GM12878 (cell line): ENCODE results near the gene LGALS3BP. TPM values are rescaled to one million over a fixed set of nuclear protein-coding genes. Genes with fewer than 3 reads are reported as not detected.

Experiments used
- ATAC-seq: fragments of 200-7000 bp; cut with Tn5 transposase; 3 replicates; pipeline ENCODE4 v1.9.1; 2020; ENCODE audit warnings: mild to moderate bottlenecking, moderate library complexity
- BruUV-seq: library from RNA; stranded (reverse); fragments of 400-500 nt; replicated peaks from 2 replicates; lab custom pipeline; 2021; lab: Mats Ljungman, UMichigan
- CTCF ChIA-PET: fragments of 300-600 bp; sonication (Branson Sonifier 250); formaldehyde crosslinking; extraction: SDS; loops from one replicate; lab custom pipeline; 2021; ENCODE audit warnings: inconsistent platforms; lab: Yijun Ruan, JAX
- POLR2A ChIA-PET: fragments of 350-600 bp; formaldehyde crosslinking; extraction: SDS; loops from one replicate; lab custom pipeline; 2021; ENCODE audit warnings: inconsistent platforms; lab: Charles Lee
- RAD21 ChIA-PET: fragments of 300-600 bp; sonication (Branson Sonifier 250); formaldehyde crosslinking; loops from one replicate; lab custom pipeline; 2023; ENCODE audit warnings: antibody characterized with exemption; ENCODE audit not compliant: unreplicated experiment; lab: Charles Lee
- SMC1A ChIA-PET: fragments of 300-600 bp; sonication (Branson Sonifier 250); formaldehyde crosslinking; loops from one replicate; lab custom pipeline; 2023; ENCODE audit not compliant: unreplicated experiment, uncharacterized antibody; lab: Charles Lee
- DNase-seq: peaks from one replicate; pipeline ENCODE4 v3.0.0-alpha.2; 2011; ENCODE audit warnings: low read depth, low spot score
- FAIRE-seq: peaks from 3 replicates; lab custom pipeline; 2011; peaks lifted over from hg19 to GRCh38; lab: Jason Lieb, UNC
- H2AFZ ChIP-seq: 2 replicates; pipeline ENCODE4 v1.6.0; 2011; ENCODE audit warnings: low read depth, low read length, control low read depth; ENCODE audit not compliant: control insufficient read depth
- H3K27ac ChIP-seq: 2 replicates; pipeline ENCODE4 v1.5.1; 2011; ENCODE audit warnings: control low read depth; ENCODE audit not compliant: control insufficient read depth, insufficient read depth
- H3K27me3 ChIP-seq, 2 experiments: replicated peaks in 1 of 2; 2 replicates each; pipeline versions ENCODE4 v1.6.0 to v1.6.1; 2011; ENCODE audit warnings: low read length in 1 of 2; ENCODE audit not compliant: control insufficient read depth in 2 of 2, insufficient read depth in 2 of 2
- H3K36me3 ChIP-seq, 2 experiments: 2 replicates each; pipeline ENCODE4 v1.5.1; 2011; ENCODE audit warnings: low read length in 1 of 2; ENCODE audit not compliant: control insufficient read depth in 2 of 2, insufficient read depth in 2 of 2
- H3K4me1 ChIP-seq: 2 replicates; pipeline ENCODE4 v1.6.1; 2011; ENCODE audit warnings: mild to moderate bottlenecking, low read length, moderate library complexity, mixed read lengths; ENCODE audit not compliant: control insufficient read depth, insufficient read depth
- H3K4me2 ChIP-seq: 2 replicates; pipeline ENCODE4 v1.6.0; 2011; ENCODE audit warnings: control low read depth; ENCODE audit not compliant: control insufficient read depth, insufficient read depth
- H3K4me3 ChIP-seq: fragments of 200-600 bp; sonication (generic); 2 replicates; pipeline ENCODE4 v1.5.1; 2016
- H3K79me2 ChIP-seq: 2 replicates; pipeline ENCODE4 v1.6.0; 2011; ENCODE audit warnings: low read length; ENCODE audit not compliant: control insufficient read depth, insufficient read depth
- H3K9ac ChIP-seq: 2 replicates; pipeline ENCODE4 v1.8.0; 2011; ENCODE audit warnings: low read length, control low read depth, mixed read lengths; ENCODE audit not compliant: control insufficient read depth, insufficient read depth
- H3K9me3 ChIP-seq: replicated peaks from 3 replicates; pipeline ENCODE4 v1.5.1; 2011; ENCODE audit warnings: mild to moderate bottlenecking, low read length; ENCODE audit not compliant: control insufficient read depth, insufficient read depth
- H4K20me1 ChIP-seq: 2 replicates; pipeline ENCODE4 v1.6.0; 2011; ENCODE audit not compliant: control insufficient read depth, insufficient read depth
- FOXK2 ChIP-seq: fragments of 450-650 bp; IDR thresholded peaks from 2 replicates; pipeline ENCODE4 v1.6.1; 2017; ENCODE audit warnings: mild to moderate bottlenecking, moderate library complexity
- IKZF2 ChIP-seq, 2 experiments: fragments of 450-650 bp; IDR thresholded peaks; 2 replicates each; pipeline ENCODE4 v1.6.1; 2017; ENCODE audit warnings: mild to moderate bottlenecking in 2 of 2, moderate library complexity in 2 of 2
- NRF1 ChIP-seq: conservative IDR thresholded peaks from 2 replicates; pipeline ENCODE4 v1.6.1; 2011; ENCODE audit warnings: mild to moderate bottlenecking, low read depth, low read length, improper control_type of control experiment
- SPI1 ChIP-seq: IDR thresholded peaks from 2 replicates; pipeline ENCODE4 v1.6.1; 2011; ENCODE audit warnings: low read depth, mild to moderate bottlenecking, low read length, moderate library complexity, borderline replicate concordance; ENCODE audit not compliant: insufficient read depth
- WGBS: methylation state at CpG from one replicate; pipeline ENCODE4 v1.1.6; 2016; ENCODE audit warnings: low lambda C conversion rate; ENCODE audit not compliant: insufficient replicate concordance, insufficient coverage; ENCODE audit errors: missing lambda C conversion rate; 5-methylcytosine and 5-hydroxymethylcytosine counted together
- in situ Hi-C: fragments of 300-500 bp; cut with MboI; formaldehyde crosslinking; loops from 9 replicates; pipeline ENCODE4 v1.14.3; 2018; ENCODE audit warnings: mixed read lengths
- intact Hi-C: fragments of 100-400 bp; cut with micrococcal nuclease; formaldehyde crosslinking; loops from one replicate; pipeline ENCODE4 v1.14.2; 2022; ENCODE audit not compliant: unreplicated experiment
- polyA plus RNA-seq, 11 experiments: library from polyadenylated mRNA; depleted of rRNA in 4 of 11; unstranded in 6 of 11; stranded (reverse) in 5 of 11; fragments of >200 nt; fragmentation: Nextera tagmentation in 4 of 11; fragmentation: Illumina TruSeq in 1 of 11; extraction: Ambion mirVana in 4 of 11; extraction: Trizol in 1 of 11; gene quantifications; 1 replicate in 1 of 11; 2 replicates in 10 of 11; pipeline versions ENCODE4 v1.2.1 to v1.2.3, GENCODE V29; 2011 to 2016; ENCODE audit warnings: inconsistent platforms in 2 of 11, missing spikeins in 2 of 11, low read depth in 1 of 11
- total RNA-seq, 4 experiments: library from RNA; depleted of rRNA in 3 of 4; stranded (reverse); fragments of >200 nt in 3 of 4; fragmentation: Illumina TruSeq in 1 of 4; extraction: Trizol in 1 of 4; gene quantifications; 2 replicates each; pipeline versions ENCODE4 v1.2.1 to v1.2.3, GENCODE V29; 2013 to 2021
- TF ChIP-seq, protein P1 (sequence below): IDR thresholded peaks from 2 replicates; pipeline ENCODE4 v1.6.1; 2012; ENCODE audit warnings: low read depth, low read length, improper control_type of control experiment
- TF ChIP-seq, protein P2 (sequence below): fragments of 450-650 bp; IDR thresholded peaks from 2 replicates; pipeline ENCODE4 v1.6.1; 2016; ENCODE audit warnings: mild to moderate bottlenecking
- TF ChIP-seq, protein P3 (sequence below), 3 experiments: IDR thresholded peaks in 2 of 3; conservative IDR thresholded peaks in 1 of 3; 2 replicates each; pipeline ENCODE4 v1.5.1; 2011; ENCODE audit warnings: low read depth in 3 of 3, low read length in 3 of 3, mild to moderate bottlenecking in 3 of 3, control low read depth in 2 of 3, moderate library complexity in 2 of 3, inconsistent platforms in 1 of 3, mixed read lengths in 1 of 3; ENCODE audit not compliant: control insufficient read depth in 2 of 3, insufficient read depth in 1 of 3; ENCODE audit errors: extremely low read depth in 1 of 3
- TF ChIP-seq, protein P4 (sequence below): IDR thresholded peaks from 2 replicates; pipeline ENCODE4 v1.6.1; 2012; ENCODE audit warnings: improper control_type of control experiment, low read depth, low read length; ENCODE audit not compliant: insufficient replicate concordance

The LGALS3BP gene
- total and polyA plus RNA-seq, 10 of the 15 experiments (the other 5 are each of a cell fraction or from before 2014, with no cell fraction given), result 0.52 to 5.2 (median 1.9) TPM

DNA sequence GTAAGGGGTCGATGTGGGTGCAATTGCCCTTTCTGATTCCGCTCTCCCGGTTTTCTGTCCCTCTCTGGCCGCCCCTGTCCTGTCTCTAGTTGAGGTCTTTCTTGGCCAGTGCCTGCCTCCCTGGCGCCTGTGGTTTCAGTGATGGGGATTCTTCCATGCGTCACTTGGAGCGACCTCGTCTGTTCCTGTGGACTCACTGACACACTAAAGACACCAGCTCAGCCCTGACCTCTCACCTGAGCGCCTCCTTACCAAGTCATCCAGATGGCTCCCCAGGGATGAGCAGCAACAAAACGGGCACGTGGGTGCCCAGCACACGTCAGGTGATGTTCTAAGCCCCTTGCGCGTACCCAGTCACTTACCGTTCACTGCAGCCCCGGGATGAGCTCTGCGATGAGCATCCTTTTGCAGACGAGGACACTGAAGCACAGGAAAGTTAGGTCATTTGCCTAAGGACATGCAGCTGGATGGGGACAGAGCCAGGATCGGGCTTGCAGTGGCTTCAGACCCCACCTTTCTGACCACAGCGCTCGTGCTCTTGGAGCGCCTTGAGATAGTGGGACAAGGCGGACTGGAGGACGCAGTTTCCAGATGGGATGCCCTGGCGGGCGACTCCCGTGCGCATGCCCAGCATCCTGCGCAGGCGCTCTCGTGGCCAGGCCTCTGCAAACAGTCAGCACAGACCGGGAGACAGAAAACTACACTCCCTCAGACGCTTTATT, 11.5 kb upstream of the LGALS3BP start (continued):
- TF ChIP-seq, protein P1, sequence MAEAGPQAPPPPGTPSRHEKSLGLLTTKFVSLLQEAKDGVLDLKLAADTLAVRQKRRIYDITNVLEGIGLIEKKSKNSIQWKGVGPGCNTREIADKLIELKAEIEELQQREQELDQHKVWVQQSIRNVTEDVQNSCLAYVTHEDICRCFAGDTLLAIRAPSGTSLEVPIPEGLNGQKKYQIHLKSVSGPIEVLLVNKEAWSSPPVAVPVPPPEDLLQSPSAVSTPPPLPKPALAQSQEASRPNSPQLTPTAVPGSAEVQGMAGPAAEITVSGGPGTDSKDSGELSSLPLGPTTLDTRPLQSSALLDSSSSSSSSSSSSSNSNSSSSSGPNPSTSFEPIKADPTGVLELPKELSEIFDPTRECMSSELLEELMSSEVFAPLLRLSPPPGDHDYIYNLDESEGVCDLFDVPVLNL, result no peak

DNA sequence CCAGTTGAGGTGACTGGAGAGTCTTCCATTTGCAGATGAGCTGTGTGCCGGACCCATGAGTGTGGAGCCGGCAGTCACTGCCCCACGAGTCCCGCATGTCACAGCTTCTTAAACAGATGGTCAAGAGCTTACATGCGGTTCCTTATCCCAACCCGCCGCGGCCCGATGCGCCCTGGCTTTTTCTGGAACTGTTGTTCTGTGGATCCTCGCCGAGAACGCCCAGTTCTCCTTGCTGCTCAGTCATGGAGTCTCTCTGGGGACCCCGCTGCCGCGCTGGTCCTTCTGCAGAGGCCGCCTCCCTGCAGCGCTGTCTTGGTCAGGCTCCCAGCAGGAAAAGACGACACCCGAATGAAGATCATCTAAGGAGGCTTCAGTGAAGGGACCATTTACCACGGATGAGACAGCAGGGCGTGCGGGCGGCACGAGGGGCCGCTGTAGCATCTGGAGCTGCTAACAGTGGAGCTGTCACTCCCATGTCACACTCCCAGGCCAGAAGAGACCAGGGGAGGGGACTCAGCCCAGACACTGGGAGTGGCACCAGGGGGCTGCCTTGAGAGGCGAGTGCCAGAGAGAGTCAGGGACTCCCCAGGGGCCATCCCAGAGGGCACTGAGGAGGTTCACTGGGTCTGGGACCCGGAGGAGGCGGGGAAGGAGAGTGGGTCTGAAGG, 10.8 kb upstream of the LGALS3BP start:
- POLR2A ChIA-PET, result no interaction called here
- BruUV-seq, result no TSS peak
- SMC1A ChIA-PET, result no interaction called here
- intact Hi-C loops, result no loop called here
- FAIRE-seq (no peak), DNase-seq (no peak), ATAC-seq (no peak)
- CTCF ChIA-PET, result interaction anchor here (0.7 kb wide), 1 partner anchor 1244 kb away, joined by 3 read pairs; no protein-coding TSS in a partner anchor
- Histone ChIP-seq H3K79me2 (no peaks in the 10 kb centered on the region), H3K27ac (no peak overlapping the region), H3K9me3 (no peaks in the 10 kb centered on the region; the same call in 2 of the 3 replicates), H4K20me1 (peaks cover 5% of the 10 kb centered on the region; the same call in 1 of the 2 replicates), H3K4me3 (no peak overlapping the region), H2AFZ (no peak overlapping the region), H3K4me2 (no peak overlapping the region), H3K4me1 (peaks cover 10% of the 10 kb centered on the region; the same call in 1 of the 2 replicates), H3K9ac (no peak overlapping the region), H3K36me3 (peaks cover 5 to 18% of the 10 kb centered on the region in 2 experiments), H3K27me3 (no peaks in the 10 kb centered on the region)
- in situ Hi-C loops, result no loop called here
- WGBS, result 96% methylated on average over 29 of the region's 29 CpGs
- RAD21 ChIA-PET, result no interaction called here
- no peak for TF ChIP-seq NRF1
- TF ChIP-seq IKZF2 (IDR thresholded peaks at IDR 0.05), result no peak
- TF ChIP-seq, protein P2, sequence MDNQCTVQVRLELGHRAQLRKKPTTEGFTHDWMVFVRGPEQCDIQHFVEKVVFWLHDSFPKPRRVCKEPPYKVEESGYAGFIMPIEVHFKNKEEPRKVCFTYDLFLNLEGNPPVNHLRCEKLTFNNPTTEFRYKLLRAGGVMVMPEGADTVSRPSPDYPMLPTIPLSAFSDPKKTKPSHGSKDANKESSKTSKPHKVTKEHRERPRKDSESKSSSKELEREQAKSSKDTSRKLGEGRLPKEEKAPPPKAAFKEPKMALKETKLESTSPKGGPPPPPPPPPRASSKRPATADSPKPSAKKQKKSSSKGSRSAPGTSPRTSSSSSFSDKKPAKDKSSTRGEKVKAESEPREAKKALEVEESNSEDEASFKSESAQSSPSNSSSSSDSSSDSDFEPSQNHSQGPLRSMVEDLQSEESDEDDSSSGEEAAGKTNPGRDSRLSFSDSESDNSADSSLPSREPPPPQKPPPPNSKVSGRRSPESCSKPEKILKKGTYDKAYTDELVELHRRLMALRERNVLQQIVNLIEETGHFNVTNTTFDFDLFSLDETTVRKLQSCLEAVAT, result no peak
- TF ChIP-seq SPI1, result no peak
- TF ChIP-seq FOXK2, result no peak
- TF ChIP-seq, protein P3, sequence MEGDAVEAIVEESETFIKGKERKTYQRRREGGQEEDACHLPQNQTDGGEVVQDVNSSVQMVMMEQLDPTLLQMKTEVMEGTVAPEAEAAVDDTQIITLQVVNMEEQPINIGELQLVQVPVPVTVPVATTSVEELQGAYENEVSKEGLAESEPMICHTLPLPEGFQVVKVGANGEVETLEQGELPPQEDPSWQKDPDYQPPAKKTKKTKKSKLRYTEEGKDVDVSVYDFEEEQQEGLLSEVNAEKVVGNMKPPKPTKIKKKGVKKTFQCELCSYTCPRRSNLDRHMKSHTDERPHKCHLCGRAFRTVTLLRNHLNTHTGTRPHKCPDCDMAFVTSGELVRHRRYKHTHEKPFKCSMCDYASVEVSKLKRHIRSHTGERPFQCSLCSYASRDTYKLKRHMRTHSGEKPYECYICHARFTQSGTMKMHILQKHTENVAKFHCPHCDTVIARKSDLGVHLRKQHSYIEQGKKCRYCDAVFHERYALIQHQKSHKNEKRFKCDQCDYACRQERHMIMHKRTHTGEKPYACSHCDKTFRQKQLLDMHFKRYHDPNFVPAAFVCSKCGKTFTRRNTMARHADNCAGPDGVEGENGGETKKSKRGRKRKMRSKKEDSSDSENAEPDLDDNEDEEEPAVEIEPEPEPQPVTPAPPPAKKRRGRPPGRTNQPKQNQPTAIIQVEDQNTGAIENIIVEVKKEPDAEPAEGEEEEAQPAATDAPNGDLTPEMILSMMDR (IDR thresholded peaks at IDR 0.05 in 2 of 3, conservative IDR thresholded peaks at IDR 0.05 in 1 of 3; ENCODE audit: control insufficient read depth in 2 of 3, extremely low read depth in 1 of 3, insufficient read depth in 1 of 3, low read depth in 3 of 3, low read length in 3 of 3), result no peak
- TF ChIP-seq, protein P4, sequence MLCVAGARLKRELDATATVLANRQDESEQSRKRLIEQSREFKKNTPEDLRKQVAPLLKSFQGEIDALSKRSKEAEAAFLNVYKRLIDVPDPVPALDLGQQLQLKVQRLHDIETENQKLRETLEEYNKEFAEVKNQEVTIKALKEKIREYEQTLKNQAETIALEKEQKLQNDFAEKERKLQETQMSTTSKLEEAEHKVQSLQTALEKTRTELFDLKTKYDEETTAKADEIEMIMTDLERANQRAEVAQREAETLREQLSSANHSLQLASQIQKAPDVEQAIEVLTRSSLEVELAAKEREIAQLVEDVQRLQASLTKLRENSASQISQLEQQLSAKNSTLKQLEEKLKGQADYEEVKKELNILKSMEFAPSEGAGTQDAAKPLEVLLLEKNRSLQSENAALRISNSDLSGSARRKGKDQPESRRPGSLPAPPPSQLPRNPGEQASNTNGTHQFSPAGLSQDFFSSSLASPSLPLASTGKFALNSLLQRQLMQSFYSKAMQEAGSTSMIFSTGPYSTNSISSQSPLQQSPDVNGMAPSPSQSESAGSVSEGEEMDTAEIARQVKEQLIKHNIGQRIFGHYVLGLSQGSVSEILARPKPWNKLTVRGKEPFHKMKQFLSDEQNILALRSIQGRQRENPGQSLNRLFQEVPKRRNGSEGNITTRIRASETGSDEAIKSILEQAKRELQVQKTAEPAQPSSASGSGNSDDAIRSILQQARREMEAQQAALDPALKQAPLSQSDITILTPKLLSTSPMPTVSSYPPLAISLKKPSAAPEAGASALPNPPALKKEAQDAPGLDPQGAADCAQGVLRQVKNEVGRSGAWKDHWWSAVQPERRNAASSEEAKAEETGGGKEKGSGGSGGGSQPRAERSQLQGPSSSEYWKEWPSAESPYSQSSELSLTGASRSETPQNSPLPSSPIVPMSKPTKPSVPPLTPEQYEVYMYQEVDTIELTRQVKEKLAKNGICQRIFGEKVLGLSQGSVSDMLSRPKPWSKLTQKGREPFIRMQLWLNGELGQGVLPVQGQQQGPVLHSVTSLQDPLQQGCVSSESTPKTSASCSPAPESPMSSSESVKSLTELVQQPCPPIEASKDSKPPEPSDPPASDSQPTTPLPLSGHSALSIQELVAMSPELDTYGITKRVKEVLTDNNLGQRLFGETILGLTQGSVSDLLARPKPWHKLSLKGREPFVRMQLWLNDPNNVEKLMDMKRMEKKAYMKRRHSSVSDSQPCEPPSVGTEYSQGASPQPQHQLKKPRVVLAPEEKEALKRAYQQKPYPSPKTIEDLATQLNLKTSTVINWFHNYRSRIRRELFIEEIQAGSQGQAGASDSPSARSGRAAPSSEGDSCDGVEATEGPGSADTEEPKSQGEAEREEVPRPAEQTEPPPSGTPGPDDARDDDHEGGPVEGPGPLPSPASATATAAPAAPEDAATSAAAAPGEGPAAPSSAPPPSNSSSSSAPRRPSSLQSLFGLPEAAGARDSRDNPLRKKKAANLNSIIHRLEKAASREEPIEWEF, result no peak
